Measurements from ENCODE around the gene TRIP13. TPM values are rescaled to one million over a fixed set of nuclear protein-coding genes. Genes with fewer than 3 reads are reported as not detected.

The TRIP13 gene
- total and polyA plus RNA-seq, 10 of the 15 experiments (the other 5 are each of a cell fraction or from before 2014, with no cell fraction given) = 15.1 to 64.9 (median 32.2) TPM

- TF ChIP-seq CHD1 (IDR thresholded peaks at IDR 0.05; ENCODE audit: low read depth, low read length) (no peak), CHD2 (IDR thresholded peaks at IDR 0.05; ENCODE audit: borderline replicate concordance, low read depth, low read length) (no peak), SPI1 (IDR thresholded peaks at IDR 0.05; ENCODE audit: borderline replicate concordance, insufficient read depth, low read depth, low read length) (no peak), YY1 (IDR thresholded peaks at IDR 0.05; ENCODE audit: low read depth, low read length) (no peak), MEF2B (IDR thresholded peaks at IDR 0.05; ENCODE audit: partially characterized antibody, poor library complexity, severe bottlenecking) (no peak), SREBF2 (IDR thresholded peaks at IDR 0.05; ENCODE audit: low read length) (no peak), E2F8 (IDR thresholded peaks at IDR 0.05; ENCODE audit: low read depth, partially characterized antibody) (no peak), SP1 (IDR thresholded peaks at IDR 0.05; ENCODE audit: low read depth, low read length) (no peak), PRDM15 (CRISPR knock-in tag; IDR thresholded peaks at IDR 0.05) (no peak)
Measured at GRCh38 chr5:922436-923280, 30.0 kb downstream of the TRIP13 start (continued).

Measured in GM12878 (cell line).